Stimulated activated CD4-positive, alpha-beta T cell treated with anti-CD3 and anti-CD28 coated beads, Interleukin-4, amount 100 ng/mL, for 48 hours (primary cell): ENCODE results near the gene LARP6.
"Not testable (repeated sequence)": the region's sequence is repeated elsewhere in the genome, so short reads cannot be mapped to it uniquely, and the experiment has no call there.

Experiments
- DNase-seq, 2 donors: peaks; one replicate each; pipeline ENCODE4 v3.0.0-alpha.2; 2020; ENCODE audit warnings: low read depth in 2 of 2

The LARP6 gene

GRCh38 chr15:70859322-70859908 lies 5.5 kb upstream of the LARP6 start:
- DNase-seq, result no peak

GRCh38 chr15:70858614-70859321 lies 4.8 kb upstream of the LARP6 start:
- not testable (repeated sequence) for DNase-seq

- no peak for DNase-seq
Measured at GRCh38 chr15:70857562-70858285, 3.8 kb upstream of the LARP6 start.

GRCh38 chr15:70856884-70857561 lies 3.1 kb upstream of the LARP6 start:
- no peak for DNase-seq

- DNase-seq, result no peak
Measured at GRCh38 chr15:70856177-70856883, 2.4 kb upstream of the LARP6 start.

DNA sequence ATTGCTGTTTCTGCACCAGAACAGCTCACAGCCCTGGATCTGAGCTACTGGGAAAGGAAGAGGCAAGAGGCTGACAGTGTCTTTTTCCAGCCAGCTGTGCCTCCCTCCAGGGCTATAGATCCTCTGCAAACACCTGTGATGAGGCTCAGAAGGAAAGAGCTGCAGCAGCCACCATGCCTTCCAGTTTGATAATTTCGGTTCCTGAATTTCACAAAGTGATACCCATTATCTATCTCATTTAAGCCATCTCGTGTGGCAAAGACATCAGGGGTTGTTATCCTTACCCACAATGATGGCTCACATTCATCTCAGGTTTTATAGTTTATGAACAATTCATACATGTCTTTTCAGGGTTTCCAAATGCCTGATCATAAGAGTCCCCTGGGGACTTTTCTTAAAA lies 1.8 kb upstream of the LARP6 start:
- DNase-seq, result no peak

DNA sequence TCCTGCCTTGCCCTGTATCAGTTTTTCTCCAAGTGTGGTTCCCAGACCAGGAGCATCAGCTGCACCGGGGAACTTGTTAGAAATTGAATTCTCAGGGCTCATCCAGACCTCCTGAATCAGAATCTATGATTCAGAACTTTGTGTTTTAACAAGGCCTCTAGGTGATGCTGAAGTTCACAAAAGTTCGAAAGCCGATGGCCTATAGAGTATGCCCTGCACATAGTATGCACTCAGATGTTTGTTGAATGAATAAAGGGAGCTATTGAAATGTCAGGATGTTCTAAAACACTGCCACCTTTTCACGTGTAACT lies 664 bp upstream of the LARP6 start:
- no peak for DNase-seq

GRCh38 chr15:70853318-70853972 lies 512 bp downstream of the LARP6 start:
- DNase-seq, result peak in 1 of 2 donors; percentile 4

- no peak for DNase-seq
Measured at GRCh38 chr15:70852501-70853317, 1.2 kb downstream of the LARP6 start.

DNA sequence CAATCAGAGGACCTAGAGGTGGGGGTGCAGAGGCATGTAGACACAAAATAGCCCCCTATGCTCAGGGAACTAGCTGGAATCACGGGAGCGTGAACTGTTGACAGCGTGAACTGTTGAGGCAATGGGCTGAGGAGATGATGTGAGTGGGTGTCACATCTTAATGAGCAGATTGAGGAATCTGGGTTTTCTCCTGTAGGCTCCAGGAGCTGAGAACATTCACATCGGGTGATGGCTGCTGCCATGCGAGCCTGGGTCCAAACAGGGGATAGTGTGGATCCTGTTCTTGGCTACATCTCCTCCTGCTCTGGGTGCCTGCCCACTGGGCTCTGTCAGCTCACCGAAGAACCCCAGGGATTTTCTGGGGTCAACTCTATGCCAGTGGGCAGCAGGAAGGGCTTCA lies 2.1 kb downstream of the LARP6 start:
- no peak for DNase-seq

DNA sequence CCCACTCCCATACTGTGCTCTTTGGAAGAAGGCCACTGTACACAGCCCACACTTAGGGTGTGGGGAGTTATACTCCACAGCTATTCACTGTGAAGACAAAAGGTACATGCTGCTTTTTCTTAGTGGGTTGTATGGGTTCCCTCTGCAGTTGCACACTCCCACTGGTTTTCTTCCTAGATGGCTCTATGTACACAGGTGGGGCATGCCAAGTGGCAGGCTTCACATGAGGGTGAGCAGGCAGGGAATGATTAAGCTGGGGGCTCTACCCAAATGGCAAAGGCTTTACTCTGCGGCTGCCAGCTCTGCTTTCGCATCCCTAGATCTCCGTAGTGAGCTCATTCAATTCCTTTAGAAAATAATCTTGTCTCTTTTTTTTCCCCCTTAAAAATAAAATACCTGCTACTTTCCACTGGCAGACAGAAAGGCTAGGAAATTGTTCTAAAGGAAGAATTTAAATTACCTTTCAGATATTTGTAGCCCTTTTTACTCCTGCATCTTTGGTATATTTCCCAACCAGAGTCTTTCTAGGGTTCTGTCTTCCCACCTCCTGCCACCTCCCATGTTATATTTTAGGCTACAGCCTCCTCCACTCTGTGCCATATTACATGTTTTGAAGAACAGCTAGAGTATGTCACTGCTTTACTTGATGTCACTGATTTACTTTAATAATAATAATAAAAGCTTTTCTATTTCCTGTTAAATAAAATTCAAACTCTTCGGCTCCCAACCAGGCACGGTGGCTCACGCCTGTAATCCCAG lies 8.2 kb downstream of the LARP6 start:
- no peak for DNase-seq

- no peak for DNase-seq
Measured at GRCh38 chr15:70837476-70837875, 16.5 kb downstream of the LARP6 start.

- no peak for DNase-seq
Measured at GRCh38 chr15:70835841-70836240, 18.1 kb downstream of the LARP6 start.

- no peak for DNase-seq
Measured at GRCh38 chr15:70835415-70835814, 18.5 kb downstream of the LARP6 start.

GRCh38 chr15:70834999-70835398 lies 19.0 kb downstream of the LARP6 start:
- no peak for DNase-seq

DNA sequence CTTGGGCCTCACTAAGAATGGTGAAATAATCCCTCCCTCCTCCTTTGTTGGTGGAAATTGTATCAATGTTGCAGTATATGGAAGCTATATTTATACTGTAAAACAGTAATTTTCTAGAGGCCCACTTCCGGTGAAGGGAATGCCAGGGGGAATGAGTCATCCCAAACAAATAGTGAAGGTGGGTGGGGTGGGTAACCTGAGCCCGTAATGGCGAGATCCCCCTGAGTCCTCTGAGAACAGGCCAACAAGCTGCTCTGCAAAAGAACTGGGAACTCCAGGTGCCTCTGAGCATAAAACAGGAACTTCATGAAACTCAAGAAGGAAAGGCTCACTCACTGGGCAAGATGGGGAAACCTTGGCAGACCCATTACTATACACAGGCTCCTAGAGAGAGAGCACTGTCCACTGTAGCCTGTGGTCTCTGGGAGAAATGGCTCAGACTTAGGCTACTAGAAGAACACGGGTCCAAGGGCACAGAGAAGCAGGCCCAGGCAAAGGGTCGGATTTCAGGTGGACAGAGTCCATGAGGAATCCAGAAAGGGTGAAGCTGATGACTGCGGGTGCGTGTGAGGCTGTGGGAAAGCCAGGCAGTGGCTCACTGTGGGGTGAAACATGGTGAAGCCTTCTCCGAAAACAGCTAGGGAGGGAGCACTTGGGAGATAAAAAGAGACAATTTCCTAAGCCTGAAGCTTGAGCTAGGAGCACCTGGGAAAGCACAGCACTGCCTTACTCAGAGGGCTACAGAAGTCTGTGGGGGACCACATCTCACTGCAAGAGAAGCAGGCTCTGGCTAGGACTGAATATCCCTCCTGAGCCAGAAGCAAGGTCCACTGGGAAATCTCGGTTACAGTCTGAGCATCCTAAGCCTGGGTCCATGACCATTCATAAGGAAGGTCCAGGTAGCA lies 19.8 kb downstream of the LARP6 start:
- DNase-seq, result no peak

DNA sequence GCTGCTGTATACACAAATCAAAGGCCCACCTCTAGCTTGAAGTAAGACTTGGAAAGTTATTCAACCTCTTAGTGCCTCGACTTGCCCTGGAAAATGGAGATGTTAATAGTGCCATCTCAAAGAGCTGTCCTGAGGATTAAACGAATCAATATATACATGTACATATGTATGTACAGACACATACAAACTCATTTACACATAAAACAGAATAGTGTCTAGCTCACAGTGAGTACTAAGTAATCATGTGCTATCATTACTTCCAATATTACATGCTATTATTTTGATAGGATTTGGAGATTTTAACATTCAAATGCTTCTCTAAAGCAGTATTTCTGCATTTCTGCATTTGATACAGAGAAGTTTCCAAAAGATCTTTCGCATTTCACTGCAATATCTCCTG lies 20.5 kb downstream of the LARP6 start:
- DNase-seq, result no peak

DNA sequence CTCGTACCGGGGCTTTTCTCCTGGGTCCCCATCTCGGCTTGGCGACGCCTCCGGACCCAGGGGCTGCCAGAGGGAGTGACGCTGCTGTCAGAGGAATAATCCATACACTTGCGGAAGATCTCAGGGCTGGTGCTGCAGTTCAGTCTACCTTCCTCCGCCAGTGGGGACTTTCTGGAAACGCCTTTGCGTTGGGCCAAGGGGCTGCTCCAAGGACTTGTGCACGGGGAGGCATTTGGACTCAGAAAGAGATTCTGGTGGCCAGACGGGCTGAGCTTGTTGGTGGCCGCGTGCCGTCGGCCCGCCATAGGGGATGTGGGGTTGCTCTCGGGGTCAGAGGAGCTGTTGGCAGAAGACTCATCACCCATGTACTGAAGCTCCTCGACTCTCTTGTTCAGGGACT lies 21.8 kb downstream of the LARP6 start:
- no peak for DNase-seq
